NOMO-1 treated with dmso at 0.1 percent for 144 hours (cell line): ENCODE measurements around the gene PRR5L.
A peak's percentile ranks its signal among the peaks of the same experiment; 100 is the strongest.

Source experiments
- DNase-seq: peaks from one replicate; lab custom pipeline; 2025; ENCODE audit not compliant: unreplicated experiment; lab: John Stamatoyannopoulos, UW

Gene PRR5L

GRCh38 chr11:36427876-36428275 is 131.8 kb downstream of the PRR5L start:
- no peak for DNase-seq

GRCh38 chr11:36431429-36432092 is 135.5 kb downstream of the PRR5L start:
- DNase-seq, result peak; percentile 25

GRCh38 chr11:36432093-36432469 is 136.0 kb downstream of the PRR5L start:
- no peak for DNase-seq

GRCh38 chr11:36432738-36433137 is 136.7 kb downstream of the PRR5L start:
- no peak for DNase-seq

- no peak for DNase-seq
These were observed 140.0 kb downstream of the PRR5L start for GRCh38 chr11:36436064-36436463.

GRCh38 chr11:36436589-36436988 is 140.5 kb downstream of the PRR5L start:
- DNase-seq, result no peak

GRCh38 chr11:36437413-36437812 is 141.3 kb downstream of the PRR5L start:
- no peak for DNase-seq

GRCh38 chr11:36438126-36438525 is 142.0 kb downstream of the PRR5L start:
- DNase-seq, result no peak

GRCh38 chr11:36441610-36442208 is 145.6 kb downstream of the PRR5L start:
- no peak for DNase-seq

- DNase-seq, result no peak
These were observed 147.6 kb downstream of the PRR5L start for GRCh38 chr11:36443661-36444060.

GRCh38 chr11:36446135-36446534 is 150.0 kb downstream of the PRR5L start:
- DNase-seq, result no peak

GRCh38 chr11:36447514-36447913 is 151.4 kb downstream of the PRR5L start:
- DNase-seq, result no peak

- no peak for DNase-seq
These were observed 151.9 kb downstream of the PRR5L start for GRCh38 chr11:36447947-36448346.

- no peak for DNase-seq
These were observed 153.5 kb downstream of the PRR5L start for GRCh38 chr11:36449561-36450096.

GRCh38 chr11:36450110-36450572 is 154.1 kb downstream of the PRR5L start:
- DNase-seq, result no peak

- DNase-seq, result no peak
These were observed 155.0 kb downstream of the PRR5L start for GRCh38 chr11:36451045-36451444.

- no peak for DNase-seq
These were observed 155.6 kb downstream of the PRR5L start for GRCh38 chr11:36451681-36452080.

GRCh38 chr11:36452236-36452940 is 156.3 kb downstream of the PRR5L start:
- no peak for DNase-seq

- no peak for DNase-seq
These were observed 156.9 kb downstream of the PRR5L start for GRCh38 chr11:36452961-36453360.

GRCh38 chr11:36453678-36454077 is 157.6 kb downstream of the PRR5L start:
- DNase-seq, result peak; percentile 55

GRCh38 chr11:36454551-36454940 is 158.5 kb downstream of the PRR5L start:
- DNase-seq, result no peak
